SK-N-SH (cell line): ENCODE data around the gene SMYD1. TPM values are rescaled to one million over a fixed set of nuclear protein-coding genes. Genes with fewer than 3 reads are reported as not detected.

Experiments
- CTCF ChIA-PET: fragments of 300-600, 350-600 bp; formaldehyde crosslinking; extraction: SDS; loops from one replicate; lab custom pipeline; 2021; lab: Yijun Ruan, JAX
- POLR2A ChIA-PET: fragments of 350-600 bp; sonication (Branson Sonifier 250); formaldehyde crosslinking; extraction: SDS; loops from one replicate; lab custom pipeline; 2020; ENCODE audit warnings: antibody characterized with exemption, inconsistent platforms; lab: Yijun Ruan, JAX
- DNase-seq: peaks from one replicate; pipeline ENCODE4 v3.0.0; 2012
- H2AFZ ChIP-seq: fragments of 200-600 bp; sonication (generic); 2 replicates; pipeline ENCODE4 v1.8.1; 2016; ENCODE audit warnings: antibody characterized with exemption, mild to moderate bottlenecking, low read depth
- H3F3A ChIP-seq: fragments of 200-600 bp; sonication (generic); replicated peaks from 2 replicates; pipeline ENCODE3; 2016; ENCODE audit warnings: antibody characterized with exemption, mild to moderate bottlenecking; ENCODE audit not compliant: insufficient read depth
- H3K27ac ChIP-seq, 2 experiments: fragments of 200-500 bp in 1 of 2; fragments of 200-600 bp in 1 of 2; sonication (Bioruptor generic) in 1 of 2; sonication (generic), shearing (Covaris generic) in 1 of 2; 2 replicates each; pipeline versions ENCODE4 v1.5.1 to v1.6.1; 2014 to 2016; ENCODE audit warnings: low read depth in 2 of 2, inconsistent platforms in 1 of 2, low read length in 1 of 2, mild to moderate bottlenecking in 1 of 2, mixed read lengths in 1 of 2
- H3K27me3 ChIP-seq: fragments of 200-600 bp; sonication (generic), shearing (Covaris generic); 2 replicates; pipeline ENCODE4 v1.6.1; 2016; ENCODE audit warnings: mixed run types; ENCODE audit not compliant: insufficient read depth
- H3K36me3 ChIP-seq, 2 experiments: fragments of 200-500 bp in 1 of 2; fragments of 200-600 bp in 1 of 2; sonication (Bioruptor generic) in 1 of 2; sonication (generic) in 1 of 2; replicated peaks in 1 of 2; 2 replicates each; pipeline versions ENCODE3 to v1.5.1; 2014 to 2016; ENCODE audit warnings: low read length in 1 of 2, mild to moderate bottlenecking in 1 of 2; ENCODE audit not compliant: insufficient read depth in 2 of 2, control insufficient read depth in 1 of 2
- H3K4me1 ChIP-seq, 2 experiments: fragments of 200-500 bp in 1 of 2; fragments of 200-600 bp in 1 of 2; sonication (Bioruptor generic) in 1 of 2; sonication (generic), shearing (Covaris generic) in 1 of 2; 2 replicates each; pipeline versions ENCODE4 v1.5.1 to v1.6.1; 2014 to 2016; ENCODE audit warnings: low read depth in 1 of 2, low read length in 1 of 2, mixed run types in 1 of 2; ENCODE audit not compliant: insufficient read depth in 2 of 2, control insufficient read depth in 1 of 2
- H3K4me2 ChIP-seq: fragments of 200-600 bp; sonication (generic), shearing (Covaris generic); 2 replicates; pipeline ENCODE4 v1.6.1; 2017; ENCODE audit warnings: mixed run types
- H3K4me3 ChIP-seq, 2 experiments: fragments of 200-500 bp in 1 of 2; fragments of 200-600 bp in 1 of 2; sonication (Bioruptor generic) in 1 of 2; sonication (generic), shearing (Covaris generic) in 1 of 2; 2 replicates each; pipeline versions ENCODE4 v1.5.1 to v1.8.1; 2014 to 2016; ENCODE audit warnings: low read depth in 2 of 2, inconsistent platforms in 1 of 2, low read length in 1 of 2, mild to moderate bottlenecking in 1 of 2, mixed read lengths in 1 of 2, moderate library complexity in 1 of 2
- H3K79me2 ChIP-seq: fragments of 200-600 bp; sonication (generic); 2 replicates; pipeline ENCODE4 v1.8.1; 2017; ENCODE audit warnings: mild to moderate bottlenecking; ENCODE audit not compliant: insufficient read depth
- H3K9ac ChIP-seq: fragments of 200-600 bp; sonication (generic); 2 replicates; pipeline ENCODE4 v1.6.1; 2017; ENCODE audit warnings: mixed run types
- H3K9me2 ChIP-seq: fragments of 200-600 bp; sonication (generic); 2 replicates; pipeline ENCODE4 v1.6.1; 2017; ENCODE audit warnings: mixed run types
- H3K9me3 ChIP-seq: fragments of 200-600 bp; sonication (generic); 2 replicates; pipeline ENCODE4 v1.6.1; 2017; ENCODE audit warnings: mixed run types, mild to moderate bottlenecking, moderate library complexity
- H4K20me1 ChIP-seq: fragments of 200-600 bp; sonication (generic); 2 replicates; pipeline ENCODE4 v1.6.1; 2017; ENCODE audit warnings: mild to moderate bottlenecking, mixed run types; ENCODE audit not compliant: insufficient read depth
- CHD2 ChIP-seq: fragments of 150-350 bp; IDR thresholded peaks from 2 replicates; pipeline ENCODE4 v1.6.1; 2018; ENCODE audit warnings: low read length; ENCODE audit not compliant: partially characterized antibody
- CTCF ChIP-seq: fragments of 200-600 bp; sonication (generic); IDR thresholded peaks from 2 replicates; pipeline ENCODE4 v1.6.1; 2017; ENCODE audit warnings: antibody characterized with exemption, mild to moderate bottlenecking, moderate library complexity
- EZH2phosphoT487 ChIP-seq: fragments of 200-600 bp; sonication (generic); IDR thresholded peaks from 2 replicates; pipeline ENCODE4 v1.6.1; 2017; ENCODE audit warnings: low read depth, mixed run types, mild to moderate bottlenecking, antibody characterized with exemption, moderate library complexity, borderline replicate concordance
- FOXM1 ChIP-seq: IDR thresholded peaks from 2 replicates; pipeline ENCODE4 v1.4.0; 2012; ENCODE audit warnings: low read depth, mild to moderate bottlenecking
- GABPA ChIP-seq: IDR thresholded peaks from 2 replicates; pipeline ENCODE4 v1.4.0; 2012; ENCODE audit warnings: low read depth, mild to moderate bottlenecking
- GATA2 ChIP-seq: sonication (generic); formaldehyde crosslinking; IDR thresholded peaks from 2 replicates; pipeline ENCODE4 v1.5.0; 2020; ENCODE audit warnings: mild to moderate bottlenecking, missing genetic modification reagents
- IRF3 ChIP-seq: fragments of 150-350 bp; IDR thresholded peaks from 2 replicates; pipeline ENCODE4 v1.6.1; 2016; ENCODE audit warnings: mild to moderate bottlenecking, low read depth, low read length
- POLR2AphosphoS5 ChIP-seq: IDR thresholded peaks from 2 replicates; pipeline ENCODE4 v1.6.1; 2012; ENCODE audit warnings: low read depth, low read length
- REST ChIP-seq: IDR thresholded peaks from 2 replicates; pipeline ENCODE4 v1.6.1; 2012; ENCODE audit warnings: mild to moderate bottlenecking, low read depth, low read length, moderate library complexity
- RXRA ChIP-seq: IDR thresholded peaks from 2 replicates; pipeline ENCODE4 v1.4.0; 2012; ENCODE audit warnings: low read depth, mild to moderate bottlenecking, borderline replicate concordance
- SMC3 ChIP-seq: IDR thresholded peaks from 2 replicates; pipeline ENCODE4 v1.6.1; 2012; ENCODE audit warnings: low read depth, low read length, improper control_type of control experiment
- WGBS: methylation state at CpG from one replicate; pipeline ENCODE4 v1.1.6; 2017; ENCODE audit warnings: low lambda C conversion rate; 5-methylcytosine and 5-hydroxymethylcytosine counted together
- polyA plus RNA-seq, 3 experiments: library from polyadenylated mRNA; depleted of rRNA; stranded (reverse); fragments of >200 nt; gene quantifications; 2 replicates each; pipeline ENCODE4 v1.2.3, GENCODE V29; 2012

The SMYD1 gene
- polyA plus RNA-seq, 1 of the 3 experiments (the other 2 are of a cell fraction): not detected

GRCh38 chr2:88068044-88068443 is 419 bp downstream of the SMYD1 start:
- no peaks in the 10 kb centered on the region for H4K20me1 ChIP-seq
- no peaks in the 10 kb centered on the region for H3K27me3 ChIP-seq
- H3K4me2 ChIP-seq: no peak overlapping the region
- H2AFZ ChIP-seq: no peak overlapping the region
- ChIA-PET POLR2A (no interaction called here), CTCF (interaction anchor here (1.3 to 3.7 kb wide), 3 partner anchors 8 to 92 kb away, joined by 4 to 19 read pairs (median 18); no protein-coding TSS in a partner anchor)
- no peak for TF ChIP-seq GABPA
- TF ChIP-seq IRF3: no peak
- TF ChIP-seq SMC3: no peak
- no peak for TF ChIP-seq CTCF
- no peak for TF ChIP-seq FOXM1
- no peak for TF ChIP-seq GATA2 (CRISPR knock-in tag)
- TF ChIP-seq CHD2: no peak
- TF ChIP-seq POLR2AphosphoS5: no peak
- no peak for TF ChIP-seq RXRA
- no peak for TF ChIP-seq EZH2phosphoT487
- no peak for TF ChIP-seq REST
- DNase-seq: no peak
- H3K4me1 ChIP-seq: no peaks in the 10 kb centered on the region; a peak in 1 of 4 replicates
- no peak overlapping the region for H3K27ac ChIP-seq
- no peaks in the 10 kb centered on the region for H3K9me2 ChIP-seq
- H3K9ac ChIP-seq: no peak overlapping the region
- H3K9me3 ChIP-seq: no peaks in the 10 kb centered on the region
- WGBS: 88% methylated on average over 2 of the region's 2 CpGs
- no peak overlapping the region for H3K4me3 ChIP-seq
- no peaks in the 10 kb centered on the region for H3F3A ChIP-seq
- H3K79me2 ChIP-seq: no peaks in the 10 kb centered on the region
- no peaks in the 10 kb centered on the region for H3K36me3 ChIP-seq
